HCT116 (cell line): Measurements from ENCODE around the gene SPON1. TPM values are rescaled to one million over a fixed set of nuclear protein-coding genes. Genes with fewer than 3 reads are reported as not detected.

Experiments used
- ATAC-seq: fragments of 200-7000 bp; cut with Tn5 transposase; 2 replicates; pipeline ENCODE4 v1.9.1; 2020; ENCODE audit warnings: mild to moderate bottlenecking, moderate library complexity
- BruUV-seq: library from RNA; stranded (reverse); fragments of 400-500 nt; replicated peaks from 2 replicates; lab custom pipeline; 2021; lab: Mats Ljungman, UMichigan
- CTCF ChIA-PET: fragments of 300-600 bp; sonication (Branson Sonifier 250); formaldehyde crosslinking; loops from one replicate; lab custom pipeline; 2021; ENCODE audit warnings: antibody characterized with exemption; lab: Charles Lee
- POLR2A ChIA-PET: fragments of 300-600, 350-600 bp; sonication (Branson Sonifier 250); formaldehyde crosslinking; loops from one replicate; lab custom pipeline; 2021; ENCODE audit warnings: antibody characterized with exemption; lab: Charles Lee
- RAD21 ChIA-PET, 2 experiments: fragments of 300-600 bp; sonication (Branson Sonifier 250); formaldehyde crosslinking; loops; one replicate each; lab custom pipeline; 2023; ENCODE audit warnings: low total read pairs in 2 of 2; ENCODE audit not compliant: uncharacterized antibody in 2 of 2, unreplicated experiment in 2 of 2, low non-redundant PET in 1 of 2; lab: Charles Lee
- DNase-seq: peaks from one replicate; pipeline ENCODE4 v3.0.0-alpha.2; 2010; ENCODE audit warnings: low read depth, low spot score
- H2AFZ ChIP-seq: fragments of 200-600 bp; shearing (Covaris generic), sonication (generic); 2 replicates; pipeline ENCODE4 v1.6.1; 2017; ENCODE audit warnings: low read depth, mixed run types, mixed read lengths, antibody characterized with exemption, low read length; ENCODE audit not compliant: poor library complexity, severe bottlenecking
- H3K27ac ChIP-seq: 2 replicates; pipeline ENCODE4 v1.5.1; 2012; ENCODE audit warnings: low read depth, low read length
- H3K27me3 ChIP-seq: fragments of 200-600 bp; sonication (generic); 2 replicates; pipeline ENCODE4 v1.6.1; 2016; ENCODE audit warnings: mixed run types, low read length, mixed read lengths; ENCODE audit not compliant: insufficient read depth
- H3K36me3 ChIP-seq, 2 experiments: fragments of 200-500 bp in 1 of 2; fragments of 200-600 bp in 1 of 2; sonication (Bioruptor generic) in 1 of 2; sonication (generic) in 1 of 2; 2 replicates each; pipeline versions ENCODE4 v1.5.1 to v1.6.1; 2014 to 2016; ENCODE audit warnings: low read length in 2 of 2, inconsistent platforms in 1 of 2, mixed read lengths in 1 of 2, mixed run types in 1 of 2; ENCODE audit not compliant: insufficient read depth in 2 of 2, control insufficient read depth in 1 of 2
- H3K4me1 ChIP-seq, 2 experiments: fragments of 200-600 bp in 1 of 2; sonication (generic) in 1 of 2; 2 replicates each; pipeline versions ENCODE4 v1.5.1 to v1.6.1; 2012 to 2017; ENCODE audit warnings: low read length in 2 of 2, inconsistent platforms in 1 of 2, mild to moderate bottlenecking in 1 of 2, mixed read lengths in 1 of 2, mixed run types in 1 of 2, moderate library complexity in 1 of 2; ENCODE audit not compliant: insufficient read depth in 2 of 2, control insufficient read depth in 1 of 2
- H3K4me2 ChIP-seq: fragments of 200-600 bp; sonication (generic); 2 replicates; pipeline ENCODE4 v1.6.1; 2017; ENCODE audit warnings: mixed run types, low read length, mixed read lengths
- H3K4me3 ChIP-seq, 2 experiments: fragments of 200-600 bp in 1 of 2; sonication (generic) in 1 of 2; replicated peaks in 1 of 2; 2 replicates each; pipeline ENCODE4 v1.5.1; 2011 to 2016; ENCODE audit warnings: low read length in 2 of 2, control low read depth in 1 of 2, low read depth in 1 of 2, mild to moderate bottlenecking in 1 of 2, mixed read lengths in 1 of 2, mixed run types in 1 of 2
- H3K79me2 ChIP-seq: fragments of 200-600 bp; sonication (generic); 2 replicates; pipeline ENCODE4 v1.6.1; 2017; ENCODE audit warnings: mild to moderate bottlenecking, mixed run types, low read length, moderate library complexity, mixed read lengths; ENCODE audit not compliant: insufficient read depth
- H3K9ac ChIP-seq: fragments of 200-600 bp; sonication (generic); 2 replicates; pipeline ENCODE4 v1.6.1; 2016; ENCODE audit warnings: low read length, mixed read lengths
- H3K9me2 ChIP-seq: fragments of 200-600 bp; sonication (generic), shearing (Covaris generic); 2 replicates; pipeline ENCODE4 v1.6.1; 2017; ENCODE audit warnings: mixed run types, mild to moderate bottlenecking, moderate library complexity; ENCODE audit not compliant: insufficient read depth
- H3K9me3 ChIP-seq, 2 experiments: fragments of 200-500 bp in 1 of 2; fragments of 200-600 bp in 1 of 2; sonication (Bioruptor generic) in 1 of 2; sonication (generic) in 1 of 2; 2 replicates each; pipeline ENCODE4 v1.6.1; 2014 to 2017; ENCODE audit warnings: low read length in 2 of 2, mixed read lengths in 2 of 2, inconsistent platforms in 1 of 2, low read depth in 1 of 2, mild to moderate bottlenecking in 1 of 2, mixed run types in 1 of 2, moderate library complexity in 1 of 2; ENCODE audit not compliant: control insufficient read depth in 1 of 2, insufficient read depth in 1 of 2
- H4K20me1 ChIP-seq: fragments of 200-600 bp; sonication (generic), shearing (Covaris generic); 2 replicates; pipeline ENCODE4 v1.6.1; 2017; ENCODE audit warnings: mixed run types, mild to moderate bottlenecking, moderate library complexity; ENCODE audit not compliant: insufficient read depth
- CEBPB ChIP-seq: IDR thresholded peaks from 2 replicates; pipeline ENCODE4 v1.6.1; 2012; ENCODE audit warnings: low read depth
- CTCF ChIP-seq, 3 experiments: fragments of 200-600 bp in 1 of 3; sonication (generic) in 1 of 3; IDR thresholded peaks in 2 of 3; conservative IDR thresholded peaks in 1 of 3; 2 replicates each; pipeline ENCODE4 v1.5.1; 2012 to 2017; ENCODE audit warnings: low read depth in 2 of 3, low read length in 2 of 3, antibody characterized with exemption in 1 of 3, borderline replicate concordance in 1 of 3, control low read depth in 1 of 3, mild to moderate bottlenecking in 1 of 3, mixed read lengths in 1 of 3, mixed run types in 1 of 3, moderate library complexity in 1 of 3; ENCODE audit not compliant: insufficient read depth in 1 of 3
- ELF1 ChIP-seq: IDR thresholded peaks from 2 replicates; pipeline ENCODE4 v1.6.1; 2012; ENCODE audit warnings: low read depth, borderline replicate concordance
- EZH2phosphoT487 ChIP-seq: fragments of 200-600 bp; IDR thresholded peaks from 2 replicates; pipeline ENCODE4 v1.6.1; 2018; ENCODE audit warnings: antibody characterized with exemption, borderline replicate concordance
- MAX ChIP-seq: IDR thresholded peaks from 2 replicates; pipeline ENCODE4 v1.6.1; 2012
- POLR2A ChIP-seq: IDR thresholded peaks from 2 replicates; pipeline ENCODE4 v1.7.0; 2011; ENCODE audit warnings: borderline replicate concordance; ENCODE audit not compliant: insufficient read depth, insufficient read length; ENCODE audit errors: extremely low read depth
- POLR2AphosphoS5 ChIP-seq: IDR thresholded peaks from 2 replicates; pipeline ENCODE4 v1.6.1; 2011; ENCODE audit warnings: mild to moderate bottlenecking, low read depth, low read length, moderate library complexity
- RAD21 ChIP-seq: IDR thresholded peaks from 2 replicates; pipeline ENCODE4 v1.6.1; 2012; ENCODE audit warnings: low read depth, mild to moderate bottlenecking
- SIN3A ChIP-seq: IDR thresholded peaks from 2 replicates; pipeline ENCODE4 v1.6.1; 2012; ENCODE audit warnings: low read depth
- SP1 ChIP-seq: IDR thresholded peaks from 2 replicates; pipeline ENCODE4 v1.6.1; 2012; ENCODE audit warnings: low read depth
- ZFX ChIP-seq: fragments of 450-650 bp; IDR thresholded peaks from 2 replicates; pipeline ENCODE4 v1.6.1; 2017
- ZNF274 ChIP-seq: fragments of 200-500 bp; sonication (Bioruptor generic); IDR thresholded peaks from 2 replicates; pipeline ENCODE4 v1.6.1; 2014; ENCODE audit warnings: mild to moderate bottlenecking, low read depth, low read length, inconsistent platforms
- intact Hi-C: fragments of 100-400 bp; cut with micrococcal nuclease; formaldehyde crosslinking; loops from 2 replicates; pipeline ENCODE4 v1.10.0; 2022
- total RNA-seq: library from RNA; stranded (reverse); gene quantifications from one replicate; pipeline ENCODE4 v1.2.1, GENCODE V29; 2021; ENCODE audit not compliant: unreplicated experiment
- TF ChIP-seq, protein P1 (sequence below): IDR thresholded peaks from 2 replicates; pipeline ENCODE4 v1.6.1; 2011; ENCODE audit warnings: mild to moderate bottlenecking, low read length, moderate library complexity; ENCODE audit not compliant: insufficient replicate concordance; ENCODE audit errors: extremely low read depth
- TF ChIP-seq, protein P2 (sequence below): IDR thresholded peaks from 2 replicates; pipeline ENCODE4 v1.6.1; 2012

SPON1 gene
- total RNA-seq, 1 experiment from 2014 or later, result 0.17 TPM

DNA sequence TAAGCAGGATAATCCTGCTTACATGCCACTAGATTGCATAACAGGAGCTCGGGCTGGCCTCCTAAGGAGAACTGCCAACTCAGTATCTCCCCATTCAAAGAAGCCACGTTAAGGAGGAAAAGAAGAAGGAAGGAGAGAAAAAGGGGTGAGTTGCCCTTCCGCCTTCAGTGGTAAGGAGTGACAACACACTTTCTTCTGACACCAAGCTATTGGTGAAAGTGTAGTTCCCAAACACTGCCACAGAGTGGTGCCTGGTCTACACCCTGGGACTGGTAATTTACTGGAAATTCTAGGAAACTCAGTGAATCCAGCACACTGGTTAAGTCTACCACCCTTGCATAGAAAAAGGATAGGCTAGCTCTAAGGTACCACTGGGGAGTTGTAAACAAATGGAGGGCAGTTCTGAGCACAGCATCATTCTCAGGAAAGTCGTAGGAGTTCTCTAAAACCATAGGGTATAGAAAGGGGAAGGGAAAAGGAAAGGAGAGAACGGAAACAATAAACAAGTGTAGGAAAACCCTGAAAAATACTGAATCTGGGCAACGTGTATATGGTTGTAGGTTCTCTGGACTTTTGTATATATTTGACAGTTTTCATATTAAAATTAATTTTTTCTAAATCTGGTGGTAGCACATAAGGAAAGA lies 338.3 kb downstream of the SPON1 start:
- Histone ChIP-seq H3K4me3 (no peak overlapping the region), H3K4me2 (no peak overlapping the region), H3K27ac (no peak overlapping the region), H3K4me1 (no peaks in the 10 kb centered on the region), H3K36me3 (no peaks in the 10 kb centered on the region), H2AFZ (no peak overlapping the region), H3K27me3 (no peaks in the 10 kb centered on the region), H3K9me3 (no peaks in the 10 kb centered on the region), H3K79me2 (peaks cover 90% of the 10 kb centered on the region), H3K9me2 (no peaks in the 10 kb centered on the region), H3K9ac (no peak overlapping the region), H4K20me1 (peaks cover 5% of the 10 kb centered on the region; the same call in 1 of the 2 replicates)
- peak; percentile 97 for ATAC-seq
- no TSS peak for BruUV-seq
- peak; percentile 42 for DNase-seq
- intact Hi-C loops, result loop anchor here (1.0 to 2.0 kb wide), 2 partner anchors 118 to 155 kb away; no protein-coding TSS in a partner anchor
- no peak for TF ChIP-seq ZNF274
- no peak for TF ChIP-seq SIN3A
- TF ChIP-seq RAD21, result peak; percentile 88
- peak; percentile 73 to 79 (median 77); a peak in 5 of 6 replicates for TF ChIP-seq CTCF (IDR thresholded peaks at IDR 0.05 in 2 of 3, conservative IDR thresholded peaks at IDR 0.05 in 1 of 3; ENCODE audit: borderline replicate concordance in 1 of 3, insufficient read depth in 1 of 3, low read depth in 2 of 3, low read length in 2 of 3)
- no peak for TF ChIP-seq CEBPB
- CTCF ChIA-PET, result interaction anchor here (0.6 to 5.5 kb wide), 16 partner anchors 7 to 607 kb away, joined by 3 to 71 read pairs (median 4); no protein-coding TSS in a partner anchor
- POLR2A ChIA-PET, result interaction anchor here (1.6 kb wide), 1 partner anchor 155 kb away, joined by 7 read pairs; no protein-coding TSS in a partner anchor
- RAD21 ChIA-PET, result interaction anchor here (0.7 to 2.0 kb wide), 4 partner anchors 118 to 154 kb away, joined by 3 to 19 read pairs (median 12); no protein-coding TSS in a partner anchor

GRCh38 chr11:14304601-14305000 lies 342.1 kb downstream of the SPON1 start:
- Histone ChIP-seq H3K27me3 (no peaks in the 10 kb centered on the region), H2AFZ (no peak overlapping the region), H4K20me1 (peaks cover 5% of the 10 kb centered on the region; the same call in 1 of the 2 replicates), H3K9me3 (no peaks in the 10 kb centered on the region), H3K27ac (no peak overlapping the region), H3K9ac (no peak overlapping the region), H3K4me1 (peaks cover 0 to 5% of the 10 kb centered on the region in 2 experiments; a peak in 1 of 4 replicates), H3K4me3 (no peak overlapping the region), H3K36me3 (no peaks in the 10 kb centered on the region), H3K4me2 (no peak overlapping the region), H3K79me2 (peaks cover 93% of the 10 kb centered on the region), H3K9me2 (no peaks in the 10 kb centered on the region)
- RAD21 ChIA-PET, result no interaction called here
- no TSS peak for BruUV-seq
- CTCF ChIA-PET, result interaction anchor here (1.2 to 1.9 kb wide), 3 partner anchors 11 to 150 kb away, joined by 3 to 5 read pairs (median 4); no protein-coding TSS in a partner anchor
- DNase-seq (no peak), ATAC-seq (no peak)
- TF ChIP-seq CEBPB (no peak), ELF1 (no peak), SP1 (no peak), POLR2A (no peak), POLR2AphosphoS5 (no peak), EZH2phosphoT487 (no peak), ZFX (no peak), RAD21 (no peak), MAX (no peak)
- TF ChIP-seq, protein P1, sequence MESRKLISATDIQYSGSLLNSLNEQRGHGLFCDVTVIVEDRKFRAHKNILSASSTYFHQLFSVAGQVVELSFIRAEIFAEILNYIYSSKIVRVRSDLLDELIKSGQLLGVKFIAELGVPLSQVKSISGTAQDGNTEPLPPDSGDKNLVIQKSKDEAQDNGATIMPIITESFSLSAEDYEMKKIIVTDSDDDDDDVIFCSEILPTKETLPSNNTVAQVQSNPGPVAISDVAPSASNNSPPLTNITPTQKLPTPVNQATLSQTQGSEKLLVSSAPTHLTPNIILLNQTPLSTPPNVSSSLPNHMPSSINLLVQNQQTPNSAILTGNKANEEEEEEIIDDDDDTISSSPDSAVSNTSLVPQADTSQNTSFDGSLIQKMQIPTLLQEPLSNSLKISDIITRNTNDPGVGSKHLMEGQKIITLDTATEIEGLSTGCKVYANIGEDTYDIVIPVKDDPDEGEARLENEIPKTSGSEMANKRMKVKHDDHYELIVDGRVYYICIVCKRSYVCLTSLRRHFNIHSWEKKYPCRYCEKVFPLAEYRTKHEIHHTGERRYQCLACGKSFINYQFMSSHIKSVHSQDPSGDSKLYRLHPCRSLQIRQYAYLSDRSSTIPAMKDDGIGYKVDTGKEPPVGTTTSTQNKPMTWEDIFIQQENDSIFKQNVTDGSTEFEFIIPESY, result no peak
- TF ChIP-seq, protein P2, sequence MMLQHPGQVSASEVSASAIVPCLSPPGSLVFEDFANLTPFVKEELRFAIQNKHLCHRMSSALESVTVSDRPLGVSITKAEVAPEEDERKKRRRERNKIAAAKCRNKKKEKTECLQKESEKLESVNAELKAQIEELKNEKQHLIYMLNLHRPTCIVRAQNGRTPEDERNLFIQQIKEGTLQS, result no peak
- POLR2A ChIA-PET, result no interaction called here
- intact Hi-C loops, result no loop called here
